HG03159 (cell line): ENCODE measurements around the gene DAB2IP.

ENCODE experiments used
- ATAC-seq: cut with Tn5 transposase; IDR thresholded peaks from one replicate; pipeline ENCODE4 v1.9.1; 2021; ENCODE audit warnings: mild to moderate bottlenecking, moderate library complexity; ENCODE audit not compliant: unreplicated experiment

The DAB2IP gene

DNA sequence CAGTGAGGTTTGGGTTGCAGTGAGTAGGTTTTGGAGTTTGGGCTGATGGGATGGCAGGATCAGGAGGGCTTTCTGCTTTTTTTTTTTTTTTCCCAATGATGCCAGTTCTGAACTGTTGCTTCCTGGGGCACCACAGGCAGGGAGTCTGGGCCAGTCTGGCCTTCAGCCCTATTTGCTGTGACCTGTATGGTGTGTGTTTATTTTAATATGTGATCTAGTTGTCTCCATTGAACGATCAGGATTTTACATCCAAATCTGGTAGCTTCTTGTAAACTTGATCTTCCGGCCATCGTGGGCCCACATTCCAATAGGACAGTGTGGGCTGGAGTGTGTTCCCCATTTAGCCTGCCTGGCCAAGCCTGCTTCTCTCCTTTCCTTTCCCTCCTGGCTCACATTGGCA lies 25.8 kb upstream of the DAB2IP start:
- ATAC-seq: no peak

DNA sequence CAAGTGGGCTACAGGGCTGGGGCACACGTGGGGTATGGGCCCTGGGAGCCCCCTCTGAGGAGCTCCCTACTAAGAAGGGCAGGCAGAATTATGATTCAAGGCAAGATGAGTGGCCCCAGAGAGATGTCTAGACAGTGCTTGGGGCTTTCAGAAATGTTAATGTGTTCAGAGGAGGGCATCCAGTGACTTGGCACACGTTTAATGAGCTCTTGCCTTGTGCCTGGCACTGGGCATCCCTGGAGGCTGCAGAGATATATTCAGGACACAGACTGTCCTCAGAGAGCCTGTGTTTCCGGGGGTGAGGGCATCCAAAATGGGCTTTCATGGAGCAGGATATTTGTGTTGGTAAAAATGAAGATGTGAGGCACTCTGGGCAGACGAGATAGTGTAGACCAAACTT lies 25.4 kb upstream of the DAB2IP start:
- no peak for ATAC-seq

DNA sequence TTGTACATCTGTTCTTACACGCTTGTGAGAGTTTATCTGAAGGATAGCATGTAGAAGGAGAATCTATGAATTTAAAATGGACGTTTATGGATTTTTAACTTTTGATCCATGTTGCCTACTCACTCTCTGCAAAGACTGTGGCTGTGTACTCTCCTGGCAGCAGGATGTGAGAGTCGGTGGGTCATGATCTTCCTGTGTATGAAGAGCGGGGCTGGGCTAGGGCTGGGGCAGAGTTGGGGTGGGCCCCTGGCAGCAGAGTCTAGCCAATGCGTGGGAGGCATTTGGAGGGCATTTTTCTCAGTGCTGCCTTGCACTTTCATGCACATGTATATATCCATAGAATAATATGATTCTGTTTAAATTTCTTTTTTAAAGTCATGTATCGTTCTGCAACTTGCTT lies 24.0 kb upstream of the DAB2IP start:
- ATAC-seq: no peak

DNA sequence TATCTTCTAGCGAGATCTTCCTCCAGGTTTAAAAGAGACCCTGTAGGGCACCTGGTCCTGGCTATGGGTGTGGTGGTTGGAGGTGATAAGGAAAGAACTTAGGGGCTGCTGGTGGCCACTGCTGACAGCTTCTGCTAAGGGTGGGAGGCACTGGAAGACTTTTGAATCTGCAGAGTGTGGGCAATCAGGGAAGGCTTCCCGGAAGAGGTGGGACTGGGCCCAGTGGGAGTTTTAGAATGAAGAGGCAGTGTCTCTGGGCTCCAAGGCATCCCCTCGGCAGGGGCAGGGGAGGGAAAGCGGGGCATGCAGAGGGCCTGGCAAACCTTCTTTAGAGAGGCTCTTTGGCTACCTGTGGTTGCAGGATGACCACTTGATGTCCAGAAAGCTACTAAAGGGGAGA lies 23.0 kb upstream of the DAB2IP start:
- no peak for ATAC-seq

DNA sequence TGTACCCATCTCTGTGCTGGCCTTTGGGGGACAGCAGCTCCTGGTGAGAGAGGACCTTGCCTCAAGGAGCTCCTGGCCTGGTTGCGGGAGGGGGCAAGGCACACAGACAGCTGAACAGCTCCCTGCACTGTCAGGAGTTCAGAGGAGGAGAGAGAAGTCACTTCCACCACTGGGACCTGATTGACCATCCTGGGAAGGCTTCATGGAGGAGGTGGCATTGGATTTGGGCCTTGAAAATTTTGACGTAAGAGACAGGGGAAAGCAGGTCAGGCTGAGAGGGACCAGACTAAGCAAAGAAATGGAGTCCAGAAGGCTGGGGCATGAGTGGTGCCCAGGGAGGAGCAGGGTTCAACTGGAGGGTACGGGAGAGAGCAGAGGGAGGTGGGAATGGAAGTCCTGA lies 20.3 kb upstream of the DAB2IP start:
- no peak for ATAC-seq

DNA sequence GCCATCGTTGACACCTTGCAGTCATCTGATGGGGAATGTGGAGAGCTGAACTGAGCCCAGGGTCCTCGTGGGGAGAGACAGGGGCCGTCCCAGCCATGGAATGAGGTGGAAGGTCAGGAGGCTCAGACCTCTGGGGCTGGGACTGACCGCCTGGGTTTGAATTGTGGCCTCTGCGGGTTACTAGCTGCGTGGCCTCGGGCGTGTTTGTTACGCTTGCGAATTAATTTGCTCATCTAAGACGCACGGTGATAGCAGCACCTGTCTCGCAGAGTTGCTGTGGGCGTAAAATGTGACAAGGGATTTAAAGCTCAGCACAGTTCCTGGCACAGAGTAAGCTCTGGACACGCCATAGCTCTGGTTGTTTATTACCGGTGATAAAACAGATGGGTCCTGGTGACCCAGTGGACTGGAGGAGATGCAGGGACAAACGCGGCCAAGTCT lies 19.4 kb upstream of the DAB2IP start:
- ATAC-seq: no peak

DNA sequence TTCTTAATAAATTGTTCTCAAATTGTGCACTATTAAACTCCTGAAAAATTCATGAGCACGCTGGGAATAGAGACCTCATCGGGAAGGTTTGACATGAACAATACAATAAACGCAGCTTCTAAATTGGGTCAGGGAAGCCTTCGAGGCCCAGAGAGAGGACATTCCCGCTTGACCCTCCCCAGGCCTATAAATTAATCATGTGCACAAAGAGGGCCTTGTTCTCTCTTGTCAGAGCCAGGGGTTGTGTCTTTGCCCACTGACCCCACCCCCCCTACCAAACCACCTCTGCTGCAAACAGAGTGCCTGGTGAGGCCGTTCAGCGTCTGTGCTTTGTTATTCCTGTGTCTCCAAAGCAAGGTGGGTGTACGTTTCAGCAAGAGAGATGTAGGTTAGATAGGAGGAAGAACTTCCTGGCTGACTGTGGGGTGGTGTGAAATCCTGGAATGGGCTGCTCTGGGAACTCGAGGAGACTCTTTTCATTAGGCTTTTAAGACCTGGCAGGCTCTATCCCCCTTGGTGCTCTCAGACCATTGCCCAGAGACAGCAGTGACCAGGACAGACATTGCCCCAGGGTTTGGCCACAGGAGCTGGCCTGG lies 18.2 kb upstream of the DAB2IP start:
- no peak for ATAC-seq

DNA sequence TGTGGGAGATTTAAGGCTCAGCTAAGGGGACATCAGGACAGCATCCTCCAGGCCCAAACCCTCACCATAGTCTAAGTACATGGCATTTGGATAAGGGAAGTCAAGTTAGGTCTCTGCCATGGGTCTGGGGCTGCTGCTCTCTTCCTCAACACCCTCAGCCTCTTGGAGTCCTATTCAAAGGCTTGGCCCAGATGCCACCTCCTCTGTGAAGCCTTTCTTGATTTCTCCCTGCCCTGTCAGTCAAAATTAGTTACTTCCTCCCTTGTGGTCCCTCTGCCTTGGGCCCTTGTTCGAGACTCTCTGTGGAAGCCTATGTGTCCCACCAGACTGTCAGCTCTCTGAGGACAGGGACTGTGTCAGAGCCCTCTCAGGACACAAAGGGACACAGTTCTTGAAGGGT lies 17.7 kb upstream of the DAB2IP start:
- ATAC-seq: no peak

DNA sequence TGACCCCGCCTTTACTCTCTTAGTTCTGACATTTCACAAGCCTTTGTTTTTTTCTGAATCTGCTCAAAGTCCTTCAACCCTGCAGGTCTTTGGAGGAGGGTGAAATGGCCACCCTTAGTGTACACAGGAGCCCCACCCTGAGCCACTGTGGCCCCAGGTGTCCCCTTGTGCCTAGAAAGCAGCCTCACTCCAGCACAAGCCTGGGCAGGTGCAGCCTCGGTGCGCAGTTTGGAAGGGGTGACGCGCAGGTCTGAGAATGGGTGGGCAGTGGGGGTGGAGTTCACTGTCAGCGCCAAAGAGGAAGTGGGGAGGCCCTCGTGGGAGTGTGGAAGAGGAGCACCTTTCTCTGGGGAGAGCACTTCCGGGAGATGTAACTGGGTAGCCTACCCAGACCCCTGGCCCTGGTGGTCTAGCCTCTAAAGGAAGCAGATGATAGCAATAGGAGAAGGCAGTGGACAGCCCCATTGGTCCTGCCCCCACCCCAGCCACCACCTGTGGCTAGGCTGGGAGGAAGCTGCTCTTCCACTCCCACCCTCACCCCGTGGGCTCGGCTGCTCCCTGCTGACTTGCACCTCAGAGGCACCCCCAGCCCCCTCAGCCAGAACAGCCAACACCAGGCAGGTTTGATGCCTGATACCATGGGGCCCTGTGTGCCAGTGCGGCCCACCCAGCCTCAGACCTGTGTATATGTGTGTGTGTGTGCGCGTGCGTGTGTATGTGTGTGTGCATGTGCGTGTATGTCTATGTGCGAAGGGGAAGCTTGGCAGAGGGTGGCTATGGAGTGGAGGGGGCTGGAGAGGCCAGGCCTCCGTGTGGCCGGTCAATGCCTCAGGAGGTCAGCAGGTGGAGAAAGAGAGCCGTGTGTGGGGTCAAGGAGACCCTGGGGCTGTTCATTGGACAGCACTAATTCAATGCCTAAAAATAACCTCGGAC lies 16.8 kb upstream of the DAB2IP start:
- no peak for ATAC-seq

DNA sequence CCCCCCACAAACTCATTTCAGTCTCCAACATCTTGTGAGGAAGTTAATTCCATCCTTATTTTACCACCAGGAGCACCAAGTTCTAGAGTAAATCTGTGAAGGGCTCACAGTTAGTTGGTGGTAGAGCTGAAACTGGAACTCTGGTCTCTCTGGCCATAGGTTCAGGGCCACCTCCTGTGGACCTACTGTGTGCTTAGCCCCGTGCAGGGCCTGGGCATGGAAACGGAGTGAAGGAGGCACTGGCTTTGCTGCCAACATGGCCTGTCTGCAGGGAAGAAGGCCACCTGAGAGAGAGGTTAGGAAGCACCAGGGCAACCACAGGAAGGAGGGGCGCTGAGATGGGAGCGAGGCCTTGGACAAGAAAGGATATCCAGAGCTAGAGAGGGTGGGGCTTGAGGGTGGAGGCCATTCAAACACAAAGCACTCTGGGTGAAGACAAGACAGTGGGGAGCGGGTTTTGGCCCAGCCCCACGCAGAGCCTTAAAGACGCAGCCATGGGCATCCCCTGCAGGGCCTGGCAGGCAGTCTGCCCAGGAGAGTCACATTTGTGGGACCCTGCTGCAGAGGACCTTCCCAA lies 16.0 kb upstream of the DAB2IP start:
- no peak for ATAC-seq

DNA sequence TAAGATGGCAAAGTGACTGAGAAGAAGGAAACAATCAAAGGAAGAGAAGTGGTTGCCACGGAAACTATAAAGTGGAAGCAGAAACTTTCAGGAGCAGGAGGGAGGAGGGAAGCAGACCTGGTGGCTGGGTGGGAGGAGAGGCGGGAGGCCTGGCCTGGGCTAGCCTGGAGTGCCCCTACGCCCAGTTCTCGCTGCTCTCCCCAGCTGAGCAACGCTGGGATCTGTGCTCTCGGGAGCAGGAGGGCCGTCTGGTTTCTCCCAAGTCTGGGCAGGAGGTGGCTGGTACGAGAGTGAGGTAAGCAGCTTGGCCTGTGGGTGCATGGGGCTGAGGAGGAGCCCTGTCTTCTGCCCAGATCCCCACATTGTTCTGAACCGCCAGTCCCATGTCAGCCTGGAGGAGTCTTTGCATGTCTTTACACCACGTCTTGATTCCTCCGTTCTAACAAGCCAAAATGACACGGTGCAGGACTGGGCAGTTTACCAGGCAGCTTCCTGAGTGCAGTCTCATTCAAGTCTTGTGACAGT lies 15.0 kb upstream of the DAB2IP start:
- no peak for ATAC-seq

DNA sequence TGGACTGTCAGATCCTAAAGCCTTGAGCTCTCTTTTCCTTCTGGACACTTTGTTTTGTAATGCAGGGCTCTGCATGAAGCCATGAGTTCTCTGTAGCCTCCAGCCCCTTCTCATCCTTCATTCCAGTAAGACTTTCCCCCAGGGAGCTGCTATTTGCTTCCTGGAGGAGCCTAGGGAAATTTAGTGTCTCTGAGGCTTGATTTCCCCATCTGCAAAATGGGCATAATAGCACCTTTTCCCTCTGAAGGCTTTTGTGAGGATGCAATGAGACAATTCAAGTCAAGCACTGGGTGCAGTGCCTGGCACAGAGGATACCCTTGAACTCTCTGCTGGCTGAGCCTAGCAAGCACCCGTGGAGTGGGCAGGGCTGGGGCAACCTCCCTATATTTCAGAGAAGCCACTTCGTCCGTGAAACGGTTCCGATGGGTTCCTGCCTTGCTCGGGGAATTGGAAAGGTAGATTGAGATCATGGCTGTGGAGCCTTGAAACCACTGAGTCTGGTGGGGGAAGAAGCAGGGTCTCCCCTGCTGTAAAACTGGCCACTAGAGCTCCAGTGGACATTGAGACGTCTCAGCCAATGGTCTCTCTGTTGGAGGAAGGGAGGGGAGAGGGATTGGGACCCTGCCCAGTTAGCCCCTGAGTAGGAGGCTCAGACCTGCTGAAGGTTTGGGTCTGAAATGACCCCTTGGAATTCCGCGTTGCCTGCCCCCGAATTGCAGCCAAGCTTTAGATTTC lies 14.3 kb upstream of the DAB2IP start:
- ATAC-seq: no peak

DNA sequence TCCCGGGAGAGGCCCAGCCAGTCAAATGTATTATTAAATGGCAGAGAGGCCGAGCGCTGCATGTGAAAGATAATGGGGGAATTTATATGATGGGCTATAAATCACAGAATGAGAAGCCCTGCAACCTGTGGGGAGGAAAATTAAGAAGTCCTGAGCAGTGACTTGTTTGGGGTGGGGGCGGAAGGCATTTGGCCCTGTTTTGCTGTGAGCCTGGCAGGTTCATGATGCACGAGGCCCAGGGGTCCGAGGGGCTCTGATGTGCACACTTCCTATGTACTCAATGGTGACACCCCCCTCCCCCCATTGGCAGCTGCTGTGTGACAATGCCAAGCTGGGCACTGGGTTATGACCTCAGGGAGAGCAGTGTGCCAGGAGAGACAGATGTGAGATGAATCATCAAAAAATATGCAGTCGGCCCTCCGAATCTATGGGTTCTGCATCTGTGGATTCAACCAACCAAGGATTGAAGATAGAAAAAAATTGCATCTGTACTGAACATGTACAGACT lies 13.7 kb upstream of the DAB2IP start:
- ATAC-seq: no peak

DNA sequence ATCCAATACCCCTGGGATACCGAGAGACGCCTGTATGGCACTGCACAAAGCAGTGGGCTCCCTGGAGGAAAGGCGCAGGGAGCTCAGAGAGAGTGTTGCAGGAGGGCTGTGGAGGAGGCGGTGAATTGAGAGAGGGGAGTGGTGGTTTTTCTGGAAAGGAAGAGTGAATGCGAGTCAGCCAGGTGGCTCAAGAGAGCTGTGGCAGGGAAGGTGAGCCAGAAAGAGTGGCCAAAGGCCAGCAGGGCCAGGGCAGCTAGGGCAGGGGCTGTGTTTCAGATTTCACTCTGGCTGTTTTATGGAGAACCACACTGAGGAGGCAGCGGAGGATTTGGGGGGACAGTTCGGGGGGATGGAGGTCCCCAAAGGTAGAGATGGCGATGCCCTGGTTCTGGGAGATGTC lies 13.0 kb upstream of the DAB2IP start:
- ATAC-seq: no peak

DNA sequence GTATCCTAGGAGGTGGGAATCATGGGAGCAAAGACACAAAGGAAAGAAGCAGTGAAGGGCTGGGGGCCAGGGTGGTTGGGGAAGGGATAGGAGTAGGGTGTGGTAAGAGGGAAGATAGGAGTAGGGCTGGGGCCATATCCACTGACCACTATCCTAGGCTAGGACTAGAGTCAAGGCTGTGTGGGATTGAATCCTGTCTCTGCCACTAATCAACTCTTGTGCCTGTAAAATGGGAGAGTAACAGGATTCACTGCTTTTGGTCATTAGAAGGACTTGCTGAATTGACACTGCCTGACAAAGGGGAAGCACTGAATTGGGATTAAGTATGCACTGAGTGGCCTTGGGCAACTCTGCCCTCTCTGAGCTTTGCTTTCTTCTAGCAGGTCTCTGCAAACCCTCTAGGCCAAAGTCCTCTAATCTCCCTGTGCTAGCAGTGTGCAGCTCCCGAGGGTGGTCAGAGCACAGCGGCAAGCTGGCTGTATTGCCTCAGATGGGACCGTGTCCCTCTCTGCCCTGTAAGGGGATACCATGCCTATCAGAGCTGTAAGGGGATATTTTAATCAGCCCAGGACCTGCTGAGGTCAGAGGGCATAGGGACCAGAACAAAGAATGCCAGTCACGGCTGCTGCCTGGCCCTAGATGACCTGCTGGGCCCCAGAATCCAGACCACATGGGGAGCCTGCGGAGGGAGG lies 12.4 kb upstream of the DAB2IP start:
- ATAC-seq: no peak

DNA sequence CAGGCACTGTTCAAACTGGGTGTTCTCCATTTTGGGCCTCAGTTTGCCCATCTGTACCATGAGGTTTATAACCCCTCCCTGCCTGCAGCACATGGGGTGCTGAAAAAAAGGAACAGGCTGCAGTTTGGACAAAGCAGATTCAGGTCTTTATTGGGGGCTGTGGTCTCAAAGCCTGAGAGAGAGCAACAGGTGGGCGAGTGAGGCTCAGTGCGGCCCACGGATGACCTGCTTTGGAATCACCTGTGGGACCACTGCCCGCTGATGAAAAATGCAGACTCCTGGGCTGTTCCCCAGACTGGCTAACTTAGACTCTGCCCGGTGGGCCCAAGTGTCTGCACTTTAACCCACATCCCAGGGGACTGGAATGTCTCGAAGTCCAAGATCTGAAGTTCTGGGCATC lies 11.8 kb upstream of the DAB2IP start:
- ATAC-seq: no peak

DNA sequence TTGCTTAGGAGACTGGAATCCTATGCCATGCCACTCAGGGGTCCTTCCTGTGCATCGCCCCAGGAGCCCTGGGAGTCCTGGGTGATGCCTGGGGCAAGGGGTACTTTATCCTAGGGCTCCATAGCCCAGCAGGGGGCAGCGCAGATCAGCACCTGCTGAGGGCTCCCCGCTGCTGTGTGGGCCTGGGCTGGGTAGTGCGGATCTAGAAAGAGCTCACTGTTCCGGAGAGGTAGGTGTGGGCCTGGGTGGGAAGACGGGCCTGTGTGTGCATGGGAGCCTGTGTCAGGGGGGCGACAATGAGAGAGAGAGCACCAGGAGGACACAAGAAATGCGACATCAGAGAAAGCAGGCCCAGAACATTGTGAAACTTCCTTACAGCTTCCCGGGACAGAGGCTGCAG lies 11.4 kb upstream of the DAB2IP start:
- ATAC-seq: no peak

DNA sequence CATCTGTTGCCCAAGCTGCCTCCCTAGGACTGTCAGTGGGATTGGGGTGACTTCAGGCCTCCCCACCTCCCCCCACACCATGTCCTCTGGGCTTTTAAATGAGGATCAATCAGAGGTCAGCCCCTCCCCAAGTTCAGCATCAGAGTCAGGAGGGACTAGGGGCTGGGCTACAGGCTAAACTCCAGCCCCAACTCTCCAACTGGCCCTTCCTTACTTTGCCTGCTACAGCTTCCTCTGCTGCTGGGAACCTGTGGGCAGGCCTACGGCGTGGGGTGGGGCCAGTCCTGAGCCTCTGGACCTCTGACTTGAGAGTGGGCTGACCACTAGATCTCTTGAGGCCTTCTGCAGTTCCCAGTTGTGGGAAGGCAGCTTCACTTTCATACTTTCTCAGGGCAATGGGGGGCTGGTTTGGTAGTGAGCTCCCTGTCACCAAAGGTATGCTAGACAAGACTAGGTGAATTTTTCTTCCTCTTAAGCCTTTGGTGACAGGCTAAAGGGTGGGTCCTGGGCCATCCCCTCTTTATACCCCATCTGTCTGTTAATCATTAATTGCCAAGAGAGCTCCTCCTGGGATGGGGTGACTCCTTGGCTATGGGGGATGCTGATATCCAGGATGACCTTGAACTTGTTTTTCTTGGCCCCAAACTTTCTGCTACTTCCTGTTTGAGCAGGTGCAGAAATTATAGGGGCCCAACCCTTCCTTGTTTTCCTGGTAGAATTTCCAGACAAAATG lies 10.8 kb upstream of the DAB2IP start:
- ATAC-seq: no peak

DNA sequence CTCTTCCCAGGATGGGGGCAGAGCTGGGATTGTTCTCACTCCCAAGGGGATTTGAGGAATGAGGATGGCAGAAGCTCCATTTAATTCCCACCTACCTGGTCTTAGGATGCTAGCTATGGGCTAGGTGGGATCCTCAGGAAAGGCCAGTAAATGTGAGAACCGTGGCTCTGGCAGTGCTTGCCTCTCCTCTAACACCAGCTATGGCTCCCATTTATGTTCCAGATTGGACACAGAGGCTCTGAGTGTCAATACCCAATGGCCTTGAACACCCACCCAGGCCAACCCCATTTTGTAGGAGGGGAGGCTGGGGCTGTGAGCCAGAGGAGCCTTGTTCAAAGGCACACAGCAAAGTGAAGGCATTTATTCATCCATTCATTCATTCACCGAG lies 10.2 kb upstream of the DAB2IP start:
- ATAC-seq: no peak

DNA sequence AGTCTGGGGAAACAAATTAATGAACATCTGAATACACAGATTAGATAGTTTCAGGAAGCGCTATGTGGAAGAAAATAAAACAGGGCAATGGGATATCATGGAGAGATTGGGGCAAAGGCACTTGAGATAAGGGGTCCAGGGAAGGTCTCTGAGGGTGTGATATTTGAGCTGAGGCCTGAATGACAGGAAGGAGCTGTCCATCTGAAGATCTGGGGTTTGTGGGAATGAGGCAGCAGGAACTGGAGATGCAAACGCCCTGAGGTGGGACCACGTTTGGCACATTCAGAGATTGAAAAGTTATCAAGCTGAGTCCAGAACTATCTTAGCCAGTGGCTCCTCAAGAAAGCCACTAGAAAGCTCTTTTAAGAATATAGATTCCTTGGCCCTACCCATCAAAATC lies 8.7 kb upstream of the DAB2IP start:
- no peak for ATAC-seq
